ENCODE results near the gene PIPOX. TPM values are rescaled to one million over a fixed set of nuclear protein-coding genes. Genes with fewer than 3 reads are reported as not detected.

Gene PIPOX
- total and polyA plus RNA-seq, 9 of the 15 experiments (the other 6 are each of a cell fraction or from before 2014, with no cell fraction given), result 0.15 to 2.2 (median 0.58) TPM; not detected in 2

- TF ChIP-seq ZBTB40 (IDR thresholded peaks at IDR 0.05) (peak; percentile 67; the same call in 1 of the 2 replicates), ZBTB40 (CRISPR knock-in tag; IDR thresholded peaks at IDR 0.05) (no peak), MGA (IDR thresholded peaks at IDR 0.05) (no peak), GABPA (tag; conservative IDR thresholded peaks at IDR 0.05; ENCODE audit: low read depth) (peak; percentile 81)
These were observed 24.0 kb upstream of the PIPOX start (continued) for GRCh38 chr17:29018788-29019474.

Measured in K562 (cell line).